Activated T-helper 17 cell treated with anti-CD3 and anti-CD28 coated beads, Interleukin-2, amount 50 U/mL, for 72 hours (primary cell): Measurements from ENCODE around the gene MFSD12. TPM values are rescaled to one million over a fixed set of nuclear protein-coding genes. Genes with fewer than 3 reads are reported as not detected.

Source experiments
- ATAC-seq: fragments of 150-1000 bp; cut with Tn5 transposase; replicated peaks from 2 replicates; pipeline ENCODE4 v1.10.0; 2021; ENCODE audit warnings: mild to moderate bottlenecking, moderate library complexity
- H3K27ac Mint-ChIP-seq: one replicate; pipeline ENCODE4 v1.8.0; 2022; ENCODE audit warnings: mixed read lengths
- H3K27me3 Mint-ChIP-seq: one replicate; pipeline ENCODE4 v1.8.0; 2022; ENCODE audit warnings: mixed read lengths
- H3K36me3 Mint-ChIP-seq: one replicate; pipeline ENCODE4 v1.8.0; 2022; ENCODE audit warnings: low read depth, mild to moderate bottlenecking, mixed read lengths
- H3K4me1 Mint-ChIP-seq: one replicate; pipeline ENCODE4 v1.8.0; 2022; ENCODE audit warnings: mixed read lengths
- H3K4me3 Mint-ChIP-seq: one replicate; pipeline ENCODE4 v1.8.0; 2022; ENCODE audit warnings: mild to moderate bottlenecking, mixed read lengths
- H3K9me3 Mint-ChIP-seq: one replicate; pipeline ENCODE4 v1.8.0; 2022; ENCODE audit warnings: mixed read lengths
- total RNA-seq, 2 donors: library from RNA; stranded (reverse); gene quantifications; one replicate each; pipeline ENCODE4 v1.2.3, GENCODE V29; 2022

MFSD12 gene
- total RNA-seq, 2 donors from 2014 or later: 38.3 to 64.1 TPM

- peaks cover 14% of the 10 kb centered on the region for H3K4me1 Mint-ChIP-seq
- H3K4me3 Mint-ChIP-seq: no peak overlapping the region
- no peaks in the 10 kb centered on the region for H3K27me3 Mint-ChIP-seq
- no peak overlapping the region for H3K27ac Mint-ChIP-seq
- peaks cover 4% of the 10 kb centered on the region for H3K9me3 Mint-ChIP-seq
- H3K36me3 Mint-ChIP-seq: peaks cover 52% of the 10 kb centered on the region
- no peak for ATAC-seq
These were observed 60.8 kb downstream of the MFSD12 start for GRCh38 chr19:3496392-3497273.

- peak overlapping the region; percentile 58 for H3K27ac Mint-ChIP-seq
These were observed 62.8 kb downstream of the MFSD12 start for GRCh38 chr19:3494559-3494958.

More at GRCh38 chr19:3494559-3494958, 62.8 kb downstream of the MFSD12 start:
- Mint-ChIP-seq H3K4me3 (peak overlapping the region; percentile 46), H3K27me3 (no peaks in the 10 kb centered on the region), H3K4me1 (peaks cover 6% of the 10 kb centered on the region), H3K9me3 (no peaks in the 10 kb centered on the region), H3K36me3 (peaks cover 45% of the 10 kb centered on the region)
- ATAC-seq: peak; percentile 91

Other genes starting within 250 kb of the MFSD12 start
- 10 to 100 TPM; 16.7 to 18.1 TPM for gene NFIC, start 191.0 kb downstream of the MFSD12 start, total RNA-seq
- gene SMIM24, start 77.1 kb downstream of the MFSD12 start, total RNA-seq: 1 to 10 TPM in 1 of 2 donors, not detected in 1; 1.6 TPM
- not detected for gene SMIM44, start 74.1 kb downstream of the MFSD12 start, total RNA-seq
- gene DOHH, start 56.9 kb downstream of the MFSD12 start, total RNA-seq: 10 to 100 TPM; 11.1 to 22.2 TPM
- gene FZR1, start 51.3 kb downstream of the MFSD12 start, total RNA-seq: 10 to 100 TPM; 51.5 to 64.3 TPM
- 1 to 10 TPM; 2.1 to 4.0 TPM for gene TEKTIP1, start 18.4 kb downstream of the MFSD12 start, total RNA-seq
- 10 to 100 TPM; 40.0 to 52.3 TPM for gene HMG20B, start 15.4 kb upstream of the MFSD12 start, total RNA-seq
- gene GIPC3, start 27.9 kb upstream of the MFSD12 start, total RNA-seq: under 1 TPM; 0.32 to 0.42 TPM
- gene TBXA2R, start 49.3 kb upstream of the MFSD12 start, total RNA-seq: under 1 TPM; 0.32 to 0.37 TPM
- 10 to 100 TPM; 22.9 to 31.8 TPM for gene CACTIN, start 69.2 kb upstream of the MFSD12 start, total RNA-seq
- gene PIP5K1C, start 142.9 kb upstream of the MFSD12 start, total RNA-seq: 10 to 100 TPM; 16.1 to 26.2 TPM
- 1 to 10 TPM; 1.5 to 8.6 TPM for gene TJP3, start 150.8 kb upstream of the MFSD12 start, total RNA-seq
- gene APBA3, start 204.1 kb upstream of the MFSD12 start, total RNA-seq: 10 to 100 TPM; 49.3 to 75.0 TPM
- gene MRPL54, start 205.1 kb upstream of the MFSD12 start, total RNA-seq: 10 to 100 TPM; 25.5 to 57.2 TPM
- not detected for gene RAX2, start 214.6 kb upstream of the MFSD12 start, total RNA-seq
- gene MATK, start 228.8 kb upstream of the MFSD12 start, total RNA-seq: 10 to 100 TPM; 14.8 to 17.1 TPM